ENCODE measurements around the gene PDILT. TPM values are rescaled to one million over a fixed set of nuclear protein-coding genes. Genes with fewer than 3 reads are reported as not detected.

PDILT gene
- total RNA-seq, 1 donor from 2014 or later, result not detected

GRCh38 chr16:20385844-20386832, 18.4 kb downstream of the PDILT start:
- H3K27me3 ChIP-seq, result peaks cover 4% of the 10 kb centered on the region
- TF ChIP-seq CTCF (IDR thresholded peaks at IDR 0.05), result peak; percentile 20 to 83 (median 76)
- intact Hi-C loops (cut with DNase I), result no loop called here
- H3K4me3 ChIP-seq, result peak overlapping the region in 1 of 2 donors; percentile 7
- peak in 1 of 2 donors; percentile 66 for DNase-seq (ENCODE audit: low spot score in 2 of 2)
- no peak overlapping the region for H3K27ac ChIP-seq
- H3K9me3 ChIP-seq, result no peaks in the 10 kb centered on the region
- H3K4me1 ChIP-seq, result peaks cover 0 to 7% of the 10 kb centered on the region in 2 donors
- no peaks in the 10 kb centered on the region for H3K36me3 ChIP-seq

GRCh38 chr16:20383106-20384029, 21.2 kb downstream of the PDILT start:
- H3K27ac ChIP-seq, result no peak overlapping the region
- H3K9me3 ChIP-seq, result no peaks in the 10 kb centered on the region
- no peak overlapping the region for H3K4me3 ChIP-seq
- peaks cover 4% of the 10 kb centered on the region for H3K27me3 ChIP-seq
- no peaks in the 10 kb centered on the region for H3K36me3 ChIP-seq
- DNase-seq (ENCODE audit: low spot score in 2 of 2), result peak in 1 of 2 donors; percentile 75
- TF ChIP-seq CTCF (IDR thresholded peaks at IDR 0.05), result peak; percentile 24 to 84 (median 83)
- peaks cover 0 to 7% of the 10 kb centered on the region in 2 donors for H3K4me1 ChIP-seq
- intact Hi-C loops (cut with DNase I), result loop anchor here (2.0 to 5.0 kb wide), 2 partner anchors 477 to 826 kb away; partner anchors contain the start of gene VPS35L

GRCh38 chr16:20382202-20382948, 22.2 kb downstream of the PDILT start:
- Histone ChIP-seq H3K27ac (no peak overlapping the region), H3K4me1 (peaks cover 0 to 7% of the 10 kb centered on the region in 2 donors), H3K36me3 (no peaks in the 10 kb centered on the region), H3K4me3 (no peak overlapping the region), H3K27me3 (peaks cover 4% of the 10 kb centered on the region), H3K9me3 (no peaks in the 10 kb centered on the region)
- no peak for DNase-seq (ENCODE audit: low spot score in 2 of 2)
- intact Hi-C loops (cut with DNase I), result loop anchor here (2.0 to 5.0 kb wide), 2 partner anchors 476 to 825 kb away; partner anchors contain the start of gene VPS35L
- no peak for TF ChIP-seq CTCF (IDR thresholded peaks at IDR 0.05)

- no peak for TF ChIP-seq CTCF (IDR thresholded peaks at IDR 0.05)
- H3K36me3 ChIP-seq, result no peaks in the 10 kb centered on the region
- no peak overlapping the region for H3K27ac ChIP-seq
- DNase-seq (ENCODE audit: low spot score in 2 of 2), result no peak
- H3K4me3 ChIP-seq, result no peak overlapping the region
- H3K27me3 ChIP-seq, result peaks cover 4% of the 10 kb centered on the region
- intact Hi-C loops (cut with DNase I), result loop anchor here (5.0 kb wide), 1 partner anchor 823 kb away; the partner anchor contains the start of gene VPS35L
- H3K9me3 ChIP-seq, result no peaks in the 10 kb centered on the region
- H3K4me1 ChIP-seq, result peaks cover 0 to 2% of the 10 kb centered on the region in 2 donors
Observed at GRCh38 chr16:20380782-20381181, 23.8 kb downstream of the PDILT start.

DNA sequence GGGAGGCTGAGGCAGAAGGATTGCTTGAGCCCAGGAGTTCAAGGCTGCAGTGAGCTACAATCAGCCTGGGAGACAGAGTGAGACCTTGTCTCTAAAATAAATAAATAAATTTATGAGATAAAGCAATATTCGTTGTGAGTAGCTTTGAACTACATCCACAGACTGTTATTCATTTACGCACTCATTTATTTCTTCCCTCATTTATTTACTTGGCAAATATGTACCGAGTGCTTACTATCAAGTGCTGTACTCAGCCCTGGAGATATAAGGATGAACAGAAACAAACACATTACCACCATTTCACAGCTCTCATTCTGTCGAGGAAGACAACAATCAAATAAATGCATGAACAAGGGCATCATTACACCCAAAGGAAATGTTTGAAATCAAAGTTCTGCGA, 27.4 kb downstream of the PDILT start:
- Histone ChIP-seq H3K27ac (no peak overlapping the region), H3K9me3 (no peaks in the 10 kb centered on the region), H3K4me1 (no peaks in the 10 kb centered on the region), H3K4me3 (no peak overlapping the region), H3K27me3 (no peaks in the 10 kb centered on the region), H3K36me3 (no peaks in the 10 kb centered on the region)
- TF ChIP-seq CTCF (IDR thresholded peaks at IDR 0.05), result no peak
- intact Hi-C loops (cut with DNase I), result no loop called here
- DNase-seq (ENCODE audit: low spot score in 2 of 2), result no peak
